AG04449 (cell line): Measurements from ENCODE around the gene TTC17.
A peak's percentile ranks its signal among the peaks of the same experiment; 100 is the strongest.
"Not testable (repeated sequence)": the region's sequence is repeated elsewhere in the genome, so short reads cannot be mapped to it uniquely, and the experiment has no call there.

ENCODE experiments used
- CTCF ChIA-PET: fragments of 350-600 bp; formaldehyde crosslinking; extraction: SDS; loops from one replicate; lab custom pipeline; 2021; ENCODE audit warnings: antibody characterized with exemption; lab: Yijun Ruan, JAX
- POLR2A ChIA-PET: fragments of 400-600, 350-600 bp; formaldehyde crosslinking; extraction: SDS; loops from one replicate; lab custom pipeline; 2020; ENCODE audit warnings: antibody characterized with exemption, inconsistent platforms; lab: Yijun Ruan, JAX
- DNase-seq: peaks from one replicate; pipeline ENCODE4 v3.0.0-alpha.2; 2010; ENCODE audit warnings: low read depth, low spot score
- H3K4me3 ChIP-seq: 2 replicates; pipeline ENCODE4 v1.5.1; 2011; ENCODE audit warnings: low read depth, mild to moderate bottlenecking, control low read depth, low read length
- TF ChIP-seq, protein P1 (sequence below): IDR thresholded peaks from one replicate; pipeline ENCODE4 v1.5.1; 2011; ENCODE audit warnings: mild to moderate bottlenecking, moderate library complexity, low read length, control low read depth, inconsistent platforms; ENCODE audit not compliant: insufficient read depth; ENCODE audit errors: missing control alignments

Gene TTC17

DNA sequence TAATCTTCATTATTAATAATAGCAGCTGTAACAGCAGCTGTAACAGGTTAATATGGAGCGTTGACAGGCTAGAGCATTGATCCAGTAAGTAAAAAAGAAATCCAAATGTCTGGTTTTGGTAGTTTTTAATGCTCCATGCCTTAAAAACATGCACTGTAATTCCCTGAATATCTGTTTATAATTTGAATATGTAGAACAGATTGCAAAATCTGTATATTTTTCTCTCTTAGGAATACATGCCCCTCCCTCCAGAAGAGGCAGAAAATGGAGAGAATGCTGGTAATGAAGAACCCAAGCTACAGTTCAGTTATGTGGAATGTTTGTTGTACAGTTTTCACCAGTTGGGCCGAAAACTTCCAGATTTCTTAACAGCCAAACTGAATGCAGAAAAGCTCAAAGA, 30.2 kb upstream of the TTC17 start:
- no peak for DNase-seq
- CTCF ChIA-PET = interaction anchor here (1.0 to 6.3 kb wide), 3 partner anchors 16 to 91 kb away, joined by 3 to 31 read pairs (median 5); partner anchors contain the start of gene API5
- POLR2A ChIA-PET = interaction anchor here (0.5 kb wide), 1 partner anchor 33 kb away, joined by 4 read pairs; no protein-coding TSS in a partner anchor

DNA sequence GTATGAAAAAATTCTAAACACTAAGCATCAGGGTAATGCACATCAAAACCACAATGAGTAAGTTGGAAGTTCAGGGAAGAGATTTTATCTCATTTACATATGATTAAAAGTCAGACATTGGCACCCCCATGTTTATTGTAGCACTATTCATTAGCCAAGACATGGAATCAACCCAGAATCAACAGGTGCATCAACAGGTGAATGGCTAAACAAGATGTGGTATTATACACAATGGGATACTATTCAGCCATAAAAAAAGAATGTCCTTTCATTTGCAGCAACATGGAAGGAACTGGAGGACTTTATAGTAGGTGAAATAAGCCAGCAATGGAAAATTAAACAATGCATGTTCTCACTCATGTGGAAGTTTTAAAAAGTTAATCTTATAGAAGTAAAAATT, 17.6 kb upstream of the TTC17 start:
- CTCF ChIA-PET = no interaction called here
- TF ChIP-seq, protein P1, sequence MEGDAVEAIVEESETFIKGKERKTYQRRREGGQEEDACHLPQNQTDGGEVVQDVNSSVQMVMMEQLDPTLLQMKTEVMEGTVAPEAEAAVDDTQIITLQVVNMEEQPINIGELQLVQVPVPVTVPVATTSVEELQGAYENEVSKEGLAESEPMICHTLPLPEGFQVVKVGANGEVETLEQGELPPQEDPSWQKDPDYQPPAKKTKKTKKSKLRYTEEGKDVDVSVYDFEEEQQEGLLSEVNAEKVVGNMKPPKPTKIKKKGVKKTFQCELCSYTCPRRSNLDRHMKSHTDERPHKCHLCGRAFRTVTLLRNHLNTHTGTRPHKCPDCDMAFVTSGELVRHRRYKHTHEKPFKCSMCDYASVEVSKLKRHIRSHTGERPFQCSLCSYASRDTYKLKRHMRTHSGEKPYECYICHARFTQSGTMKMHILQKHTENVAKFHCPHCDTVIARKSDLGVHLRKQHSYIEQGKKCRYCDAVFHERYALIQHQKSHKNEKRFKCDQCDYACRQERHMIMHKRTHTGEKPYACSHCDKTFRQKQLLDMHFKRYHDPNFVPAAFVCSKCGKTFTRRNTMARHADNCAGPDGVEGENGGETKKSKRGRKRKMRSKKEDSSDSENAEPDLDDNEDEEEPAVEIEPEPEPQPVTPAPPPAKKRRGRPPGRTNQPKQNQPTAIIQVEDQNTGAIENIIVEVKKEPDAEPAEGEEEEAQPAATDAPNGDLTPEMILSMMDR = no peak
- POLR2A ChIA-PET = no interaction called here
- DNase-seq = no peak
- no peak overlapping the region for H3K4me3 ChIP-seq

More for the DNA sequence above, 30.2 kb upstream of the TTC17 start:
- no peak overlapping the region for H3K4me3 ChIP-seq
- TF ChIP-seq, protein P1 = no peak

DNA sequence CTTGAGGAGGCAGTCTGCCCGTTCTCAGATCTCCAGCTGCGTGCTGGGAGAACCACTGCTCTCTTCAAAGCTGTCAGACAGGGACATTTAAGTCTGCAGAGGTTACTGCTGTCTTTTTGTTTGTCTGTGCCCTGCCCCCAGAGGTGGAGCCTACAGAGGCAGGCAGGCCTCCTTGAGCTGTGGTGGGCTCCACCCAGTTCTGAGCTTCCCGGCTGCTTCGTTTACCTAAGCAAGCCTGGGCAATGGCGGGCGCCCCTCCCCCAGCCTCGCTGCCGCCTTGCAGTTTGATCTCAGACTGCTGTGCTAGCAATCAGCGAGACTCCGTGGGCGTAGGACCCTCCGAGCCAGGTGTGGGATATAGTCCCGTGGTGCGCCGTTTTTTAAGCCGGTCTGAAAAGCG, 7.3 kb upstream of the TTC17 start:
- CTCF ChIA-PET, DNase-seq, POLR2A ChIA-PET: not testable (repeated sequence)

GRCh38 chr11:43354311-43354710, 4.4 kb upstream of the TTC17 start:
- POLR2A ChIA-PET = no interaction called here
- CTCF ChIA-PET = no interaction called here

More for the DNA sequence above, 7.3 kb upstream of the TTC17 start:
- not testable (repeated sequence) for H3K4me3 ChIP-seq

DNA sequence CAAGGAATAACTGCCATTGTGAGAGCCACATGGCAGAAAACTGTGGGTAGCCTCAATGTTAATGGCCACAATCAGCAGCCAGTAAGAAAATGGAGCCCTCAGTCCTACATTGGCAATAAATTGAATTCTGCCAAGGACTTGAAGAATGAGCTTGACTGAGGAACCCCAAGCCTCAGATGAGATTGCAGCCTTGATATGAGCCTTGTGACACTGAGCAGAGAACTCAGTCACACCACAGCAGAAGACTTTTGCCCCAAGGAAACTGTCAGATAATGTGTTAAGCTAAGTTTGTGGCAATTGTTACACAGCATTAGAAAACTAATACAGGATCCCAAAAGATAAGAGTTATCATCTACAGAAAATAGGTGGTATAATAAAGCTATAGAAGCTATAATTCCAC, 2.4 kb upstream of the TTC17 start:
- CTCF ChIA-PET = interaction anchor here (1.1 kb wide), 1 partner anchor 10 kb away, joined by 3 read pairs; no protein-coding TSS in a partner anchor
- no peak for DNase-seq
- TF ChIP-seq, protein P1 = no peak
- H3K4me3 ChIP-seq = no peak overlapping the region
- POLR2A ChIA-PET = no interaction called here

More at GRCh38 chr11:43354311-43354710, 4.4 kb upstream of the TTC17 start:
- no peak overlapping the region for H3K4me3 ChIP-seq
- TF ChIP-seq, protein P1 = no peak
- DNase-seq = no peak

- TF ChIP-seq, protein P1 = no peak
Observed at GRCh38 chr11:43358279-43358800, 380 bp upstream of the TTC17 start.

More at GRCh38 chr11:43358279-43358800, 380 bp upstream of the TTC17 start:
- CTCF ChIA-PET = interaction anchor here (1.7 to 1.9 kb wide), 3 partner anchors 20 to 60 kb away, joined by 4 to 7 read pairs (median 6); partner anchors contain the start of gene API5
- DNase-seq = no peak
- H3K4me3 ChIP-seq = peak overlapping the region; percentile 98
- POLR2A ChIA-PET = interaction anchor here (0.8 to 1.3 kb wide), 3 partner anchors 9 to 47 kb away, joined by 4 to 6 read pairs (median 5); partner anchors contain the start of gene API5
